Stimulated activated CD4-positive, alpha-beta T cell treated with anti-CD3 and anti-CD28 coated beads, TNF-alpha, amount 100 ng/mL, for 1 hour (primary cell): Measurements from ENCODE around the gene RALY.

Experiments used
- DNase-seq, 3 donors: peaks; one replicate each; pipeline ENCODE4 v3.0.0-alpha.2; 2020; ENCODE audit warnings: low read depth in 3 of 3, low spot score in 1 of 3

Gene RALY

GRCh38 chr20:34047010-34047687, 53.4 kb downstream of the RALY start:
- DNase-seq = no peak

- DNase-seq = no peak
Measured at GRCh38 chr20:34047917-34048316, 54.2 kb downstream of the RALY start.

- no peak for DNase-seq
Measured at GRCh38 chr20:34049389-34049788, 55.7 kb downstream of the RALY start.

- no peak for DNase-seq
Measured at GRCh38 chr20:34049897-34050695, 56.4 kb downstream of the RALY start.

- DNase-seq = no peak
Measured at GRCh38 chr20:34052414-34052813, 58.7 kb downstream of the RALY start.

- no peak for DNase-seq
Measured at GRCh38 chr20:34055290-34055689, 61.6 kb downstream of the RALY start.

GRCh38 chr20:34058831-34059230, 65.1 kb downstream of the RALY start:
- no peak for DNase-seq

- no peak for DNase-seq
Measured at GRCh38 chr20:34060970-34061369, 67.3 kb downstream of the RALY start.

GRCh38 chr20:34061695-34062094, 68.0 kb downstream of the RALY start:
- DNase-seq = no peak

GRCh38 chr20:34062570-34063482, 69.1 kb downstream of the RALY start:
- DNase-seq = no peak

GRCh38 chr20:34064286-34064685, 70.6 kb downstream of the RALY start:
- DNase-seq = no peak

GRCh38 chr20:34065260-34065659, 71.5 kb downstream of the RALY start:
- no peak for DNase-seq

GRCh38 chr20:34066476-34067090, 72.9 kb downstream of the RALY start:
- no peak for DNase-seq

- DNase-seq = no peak
Measured at GRCh38 chr20:34068001-34068400, 74.3 kb downstream of the RALY start.

- DNase-seq = peak; percentile 16 to 27 (median 22)
Measured at GRCh38 chr20:34069341-34070078, 75.8 kb downstream of the RALY start.

- DNase-seq = no peak
Measured at GRCh38 chr20:34070079-34070439, 76.3 kb downstream of the RALY start.

- DNase-seq = no peak
Measured at GRCh38 chr20:34070859-34071258, 77.1 kb downstream of the RALY start.

- no peak for DNase-seq
Measured at GRCh38 chr20:34072076-34072475, 78.4 kb downstream of the RALY start.

GRCh38 chr20:34072778-34073177, 79.1 kb downstream of the RALY start:
- DNase-seq = no peak

- DNase-seq = no peak
Measured at GRCh38 chr20:34074101-34074760, 80.5 kb downstream of the RALY start.
